Stomach (tissue), 4 donors: ENCODE data around the gene PERM1.

ENCODE experiments used
- EP300 ChIP-seq: sonication (generic); formaldehyde crosslinking; IDR thresholded peaks from one replicate; pipeline ENCODE4 v1.6.1; 2017; ENCODE audit warnings: antibody characterized with exemption
- POLR2A ChIP-seq, 4 donors: fragments of 450-650 bp; IDR thresholded peaks; one replicate each; pipeline ENCODE4 v1.6.1; 2016; ENCODE audit warnings: antibody characterized with exemption in 4 of 4, control low read depth in 2 of 4, mild to moderate bottlenecking in 1 of 4, moderate library complexity in 1 of 4
- POLR2AphosphoS5 ChIP-seq, 3 donors: sonication (generic); formaldehyde crosslinking; IDR thresholded peaks; one replicate each; pipeline ENCODE4 v1.6.1; 2016; ENCODE audit warnings: antibody characterized with exemption in 3 of 3
- TF ChIP-seq, protein P1 (sequence below), 7 experiments: fragments of 450-650 bp in 4 of 7; fragments of 200-600 bp in 3 of 7; sonication (generic) in 3 of 7; IDR thresholded peaks; one replicate each; pipeline ENCODE4 v1.5.1; 2016 to 2019; ENCODE audit warnings: antibody characterized with exemption in 7 of 7, control low read depth in 2 of 7, mild to moderate bottlenecking in 1 of 7

DNA sequence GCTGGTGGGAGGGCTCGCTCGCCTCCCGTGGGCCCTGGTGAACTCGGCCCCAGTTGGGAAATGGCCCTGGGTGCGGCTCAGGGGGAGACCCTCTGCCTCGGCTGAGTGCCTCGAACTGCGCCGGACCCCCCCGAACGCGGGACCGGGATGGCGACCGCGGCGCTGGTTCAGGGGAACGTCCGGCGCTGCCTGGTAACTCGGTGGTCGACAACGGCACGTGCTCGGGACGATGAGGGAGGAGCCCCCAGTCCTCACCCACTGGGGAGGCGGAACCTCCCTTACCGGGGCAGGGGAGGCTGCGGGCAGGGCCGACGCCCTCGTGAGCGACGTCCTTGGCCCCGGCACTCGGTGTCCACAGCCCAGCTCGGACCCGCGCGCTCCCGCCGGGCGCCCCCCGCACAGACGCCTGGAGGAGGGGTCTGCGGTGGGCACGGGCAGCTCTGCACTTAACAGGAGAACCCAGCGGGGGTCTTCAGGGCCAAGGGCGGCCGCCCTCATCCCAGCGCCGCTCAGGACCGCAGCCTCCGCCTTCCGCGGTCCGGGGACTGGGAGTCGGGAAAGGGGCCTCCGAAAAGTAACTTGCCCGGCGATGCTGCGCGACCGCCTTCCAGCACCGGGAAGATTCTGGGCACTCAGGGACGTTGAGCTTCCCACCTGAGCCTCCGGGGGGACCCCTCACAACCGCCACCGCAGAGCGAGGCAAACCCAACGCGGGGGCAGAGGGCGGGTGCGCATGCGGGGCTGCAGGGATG lies 16.3 kb upstream of the PERM1 start:
- TF ChIP-seq, protein P1, sequence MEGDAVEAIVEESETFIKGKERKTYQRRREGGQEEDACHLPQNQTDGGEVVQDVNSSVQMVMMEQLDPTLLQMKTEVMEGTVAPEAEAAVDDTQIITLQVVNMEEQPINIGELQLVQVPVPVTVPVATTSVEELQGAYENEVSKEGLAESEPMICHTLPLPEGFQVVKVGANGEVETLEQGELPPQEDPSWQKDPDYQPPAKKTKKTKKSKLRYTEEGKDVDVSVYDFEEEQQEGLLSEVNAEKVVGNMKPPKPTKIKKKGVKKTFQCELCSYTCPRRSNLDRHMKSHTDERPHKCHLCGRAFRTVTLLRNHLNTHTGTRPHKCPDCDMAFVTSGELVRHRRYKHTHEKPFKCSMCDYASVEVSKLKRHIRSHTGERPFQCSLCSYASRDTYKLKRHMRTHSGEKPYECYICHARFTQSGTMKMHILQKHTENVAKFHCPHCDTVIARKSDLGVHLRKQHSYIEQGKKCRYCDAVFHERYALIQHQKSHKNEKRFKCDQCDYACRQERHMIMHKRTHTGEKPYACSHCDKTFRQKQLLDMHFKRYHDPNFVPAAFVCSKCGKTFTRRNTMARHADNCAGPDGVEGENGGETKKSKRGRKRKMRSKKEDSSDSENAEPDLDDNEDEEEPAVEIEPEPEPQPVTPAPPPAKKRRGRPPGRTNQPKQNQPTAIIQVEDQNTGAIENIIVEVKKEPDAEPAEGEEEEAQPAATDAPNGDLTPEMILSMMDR (IDR thresholded peaks at IDR 0.05) = no peak
- TF ChIP-seq POLR2AphosphoS5 (IDR thresholded peaks at IDR 0.05) (no peak), POLR2A (IDR thresholded peaks at IDR 0.05) (no peak), EP300 (no peak)
